ENCODE data around the gene RANBP1.

RANBP1 gene

GRCh38 chr22:20091690-20092476, 24.0 kb upstream of the RANBP1 start:
- ChIA-PET CTCF (interaction anchor here (1.0 to 1.4 kb wide), 4 partner anchors 9 to 91 kb away, joined by 3 to 4 read pairs (median 3); partner anchors contain the start of gene RANBP1), POLR2A (no interaction called here)
- TF ChIP-seq CTCF (IDR thresholded peaks at IDR 0.05; ENCODE audit: insufficient read depth, low read length, missing control alignments): no peak
- no peak overlapping the region for H3K4me3 ChIP-seq (ENCODE audit: low read depth, low read length)
- no peak for DNase-seq (ENCODE audit: low read depth, low spot score)

- TF ChIP-seq CTCF (IDR thresholded peaks at IDR 0.05; ENCODE audit: insufficient read depth, low read length, missing control alignments): no peak
- no peak for DNase-seq (ENCODE audit: low read depth, low spot score)
- ChIA-PET POLR2A (no interaction called here), CTCF (interaction anchor here (1.0 to 1.2 kb wide), 2 partner anchors 9 to 91 kb away, joined by 3 read pairs; no protein-coding TSS in a partner anchor)
- no peak overlapping the region for H3K4me3 ChIP-seq (ENCODE audit: low read depth, low read length)
Observed at GRCh38 chr22:20092477-20092854, 23.4 kb upstream of the RANBP1 start.

GRCh38 chr22:20093418-20094196, 22.3 kb upstream of the RANBP1 start:
- ChIA-PET POLR2A (no interaction called here), CTCF (interaction anchor here (1.2 to 1.7 kb wide), 2 partner anchors 9 to 18 kb away, joined by 3 to 4 read pairs; no protein-coding TSS in a partner anchor)
- no peak overlapping the region for H3K4me3 ChIP-seq (ENCODE audit: low read depth, low read length)
- DNase-seq (ENCODE audit: low read depth, low spot score): no peak
- TF ChIP-seq CTCF (IDR thresholded peaks at IDR 0.05; ENCODE audit: insufficient read depth, low read length, missing control alignments): no peak

- POLR2A ChIA-PET: no interaction called here
- CTCF ChIA-PET: interaction anchor here (1.2 to 1.7 kb wide), 3 partner anchors 9 to 17 kb away, joined by 3 to 4 read pairs (median 3); no protein-coding TSS in a partner anchor
Observed at GRCh38 chr22:20094197-20094807, 21.6 kb upstream of the RANBP1 start.

GRCh38 chr22:20095521-20095920, 20.4 kb upstream of the RANBP1 start:
- ChIA-PET POLR2A (no interaction called here), CTCF (interaction anchor here (1.5 to 2.0 kb wide), 2 partner anchors 15 to 16 kb away, joined by 3 to 5 read pairs; no protein-coding TSS in a partner anchor)
- no peak for DNase-seq (ENCODE audit: low read depth, low spot score)
- H3K4me3 ChIP-seq (ENCODE audit: low read depth, low read length): no peak overlapping the region
- no peak for TF ChIP-seq CTCF (IDR thresholded peaks at IDR 0.05; ENCODE audit: insufficient read depth, low read length, missing control alignments)

More at GRCh38 chr22:20094197-20094807, 21.6 kb upstream of the RANBP1 start:
- TF ChIP-seq CTCF (IDR thresholded peaks at IDR 0.05; ENCODE audit: insufficient read depth, low read length, missing control alignments): no peak
- DNase-seq (ENCODE audit: low read depth, low spot score): no peak
- no peak overlapping the region for H3K4me3 ChIP-seq (ENCODE audit: low read depth, low read length)
